ENCODE data around the gene CACNB4. TPM values are rescaled to one million over a fixed set of nuclear protein-coding genes. Genes with fewer than 3 reads are reported as not detected.
"Not testable (repeated sequence)": the region's sequence is repeated elsewhere in the genome, so short reads cannot be mapped to it uniquely, and the experiment has no call there.

Gene CACNB4
- polyA plus RNA-seq, 1 experiment = 0.12 TPM

- TF ChIP-seq, protein P1, sequence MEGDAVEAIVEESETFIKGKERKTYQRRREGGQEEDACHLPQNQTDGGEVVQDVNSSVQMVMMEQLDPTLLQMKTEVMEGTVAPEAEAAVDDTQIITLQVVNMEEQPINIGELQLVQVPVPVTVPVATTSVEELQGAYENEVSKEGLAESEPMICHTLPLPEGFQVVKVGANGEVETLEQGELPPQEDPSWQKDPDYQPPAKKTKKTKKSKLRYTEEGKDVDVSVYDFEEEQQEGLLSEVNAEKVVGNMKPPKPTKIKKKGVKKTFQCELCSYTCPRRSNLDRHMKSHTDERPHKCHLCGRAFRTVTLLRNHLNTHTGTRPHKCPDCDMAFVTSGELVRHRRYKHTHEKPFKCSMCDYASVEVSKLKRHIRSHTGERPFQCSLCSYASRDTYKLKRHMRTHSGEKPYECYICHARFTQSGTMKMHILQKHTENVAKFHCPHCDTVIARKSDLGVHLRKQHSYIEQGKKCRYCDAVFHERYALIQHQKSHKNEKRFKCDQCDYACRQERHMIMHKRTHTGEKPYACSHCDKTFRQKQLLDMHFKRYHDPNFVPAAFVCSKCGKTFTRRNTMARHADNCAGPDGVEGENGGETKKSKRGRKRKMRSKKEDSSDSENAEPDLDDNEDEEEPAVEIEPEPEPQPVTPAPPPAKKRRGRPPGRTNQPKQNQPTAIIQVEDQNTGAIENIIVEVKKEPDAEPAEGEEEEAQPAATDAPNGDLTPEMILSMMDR (IDR thresholded peaks at IDR 0.05; ENCODE audit: insufficient read depth, low read depth, low read length) = no peak
- POLR2A ChIA-PET = no interaction called here
Observed at GRCh38 chr2:151795646-151796240, 303.1 kb downstream of the CACNB4 start.

DNA sequence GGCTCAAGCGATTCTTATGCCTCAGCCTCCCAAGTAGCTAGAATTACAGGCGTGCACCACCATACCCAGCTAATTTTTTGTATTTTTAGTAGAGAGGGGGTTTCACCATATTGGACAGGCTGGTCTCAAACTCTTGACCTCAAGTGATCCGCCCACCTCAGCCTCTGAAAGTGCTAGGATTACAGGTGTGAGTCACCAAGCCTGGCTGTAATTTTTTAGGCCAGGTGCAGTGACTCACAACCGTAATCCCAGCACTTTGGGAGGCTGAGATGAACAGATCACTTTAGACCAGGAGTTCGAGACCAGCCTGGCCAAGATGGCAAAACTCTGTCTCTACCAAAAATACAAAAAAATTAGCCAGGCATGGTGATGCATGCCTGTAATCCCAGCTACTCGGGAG, 304.4 kb downstream of the CACNB4 start:
- ChIA-PET CTCF (interaction anchor here (1.0 kb wide), 1 partner anchor 8 kb away, joined by 3 read pairs; no protein-coding TSS in a partner anchor), POLR2A (interaction anchor here (0.7 kb wide), 1 partner anchor 13 kb away, joined by 21 read pairs; no protein-coding TSS in a partner anchor)
- not testable (repeated sequence) for H3K4me3 ChIP-seq (ENCODE audit: low read depth, low read length); DNase-seq (ENCODE audit: low read depth); H3K27me3 ChIP-seq (ENCODE audit: control insufficient read depth, insufficient read depth, low read length); H3K36me3 ChIP-seq (ENCODE audit: control insufficient read depth, insufficient read depth, low read length)

More at GRCh38 chr2:151795646-151796240, 303.1 kb downstream of the CACNB4 start:
- no peaks in the 10 kb centered on the region for H3K36me3 ChIP-seq (ENCODE audit: control insufficient read depth, insufficient read depth, low read length)
- CTCF ChIA-PET = no interaction called here
- DNase-seq (ENCODE audit: low read depth) = no peak
- no peak overlapping the region for H3K4me3 ChIP-seq (ENCODE audit: low read depth, low read length)
- H3K27me3 ChIP-seq (ENCODE audit: control insufficient read depth, insufficient read depth, low read length) = no peaks in the 10 kb centered on the region

DNA sequence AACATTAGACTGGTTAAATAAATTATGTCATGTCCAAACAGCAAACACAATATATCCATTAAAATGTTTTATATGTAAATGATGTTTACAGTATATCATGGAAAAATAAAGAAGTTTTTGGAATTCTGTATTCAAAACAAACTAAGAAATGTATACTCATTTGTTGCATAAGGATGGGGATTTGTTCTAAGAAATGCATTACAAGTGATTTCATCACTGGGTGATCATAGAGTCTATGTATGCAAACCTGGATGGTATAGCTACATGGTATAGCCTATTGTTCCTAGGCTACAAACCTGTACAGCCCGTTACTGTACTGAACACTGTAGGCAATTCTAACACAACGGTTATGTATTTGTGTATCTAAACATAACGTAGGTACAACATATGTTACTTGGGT, 305.7 kb downstream of the CACNB4 start:
- H3K36me3 ChIP-seq (ENCODE audit: control insufficient read depth, insufficient read depth, low read length) = peaks cover 2% of the 10 kb centered on the region; the same call in 1 of the 2 replicates
- no peak for DNase-seq (ENCODE audit: low read depth)
- CTCF ChIA-PET = no interaction called here
- POLR2A ChIA-PET = no interaction called here
- no peak overlapping the region for H3K4me3 ChIP-seq (ENCODE audit: low read depth, low read length)
- TF ChIP-seq, protein P1 (IDR thresholded peaks at IDR 0.05; ENCODE audit: insufficient read depth, low read depth, low read length) = no peak
- no peaks in the 10 kb centered on the region for H3K27me3 ChIP-seq (ENCODE audit: control insufficient read depth, insufficient read depth, low read length)

DNA sequence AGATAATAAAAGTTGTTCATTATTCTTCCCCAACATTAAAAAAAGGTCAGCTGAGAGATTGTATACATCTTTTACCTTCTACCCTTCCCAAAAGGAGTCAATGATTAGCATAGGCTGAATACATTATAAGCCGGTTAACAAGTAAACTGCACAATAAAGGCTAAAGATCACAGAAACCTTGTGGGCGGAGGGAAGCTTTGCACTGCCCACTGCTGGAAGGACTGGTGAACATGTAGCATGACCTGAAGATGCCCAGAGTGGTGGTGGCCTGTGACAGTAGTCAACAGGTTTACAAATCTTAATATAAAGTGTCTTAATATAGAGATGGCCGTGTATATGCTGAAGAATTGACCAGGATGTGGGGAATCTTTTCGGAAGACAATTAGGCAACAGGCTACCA, 306.3 kb downstream of the CACNB4 start:
- TF ChIP-seq, protein P1 (IDR thresholded peaks at IDR 0.05; ENCODE audit: insufficient read depth, low read depth, low read length) = no peak
- ChIA-PET CTCF (interaction anchor here (1.4 kb wide), 1 partner anchor 9 kb away, joined by 3 read pairs; no protein-coding TSS in a partner anchor), POLR2A (no interaction called here)
- DNase-seq (ENCODE audit: low read depth) = no peak
- Histone ChIP-seq H3K4me3 (ENCODE audit: low read depth, low read length) (no peak overlapping the region), H3K27me3 (ENCODE audit: control insufficient read depth, insufficient read depth, low read length) (no peaks in the 10 kb centered on the region), H3K36me3 (ENCODE audit: control insufficient read depth, insufficient read depth, low read length) (peaks cover 2% of the 10 kb centered on the region; the same call in 1 of the 2 replicates)

- no peak for DNase-seq (ENCODE audit: low read depth)
- H3K36me3 ChIP-seq (ENCODE audit: control insufficient read depth, insufficient read depth, low read length) = peaks cover 2% of the 10 kb centered on the region; the same call in 1 of the 2 replicates
- POLR2A ChIA-PET = interaction anchor here (0.5 kb wide), 1 partner anchor 28 kb away, joined by 3 read pairs; no protein-coding TSS in a partner anchor
- H3K27me3 ChIP-seq (ENCODE audit: control insufficient read depth, insufficient read depth, low read length) = no peaks in the 10 kb centered on the region
- no peak overlapping the region for H3K4me3 ChIP-seq (ENCODE audit: low read depth, low read length)
- CTCF ChIA-PET = interaction anchor here (1.4 kb wide), 1 partner anchor 8 kb away, joined by 3 read pairs; no protein-coding TSS in a partner anchor
- TF ChIP-seq, protein P1 (IDR thresholded peaks at IDR 0.05; ENCODE audit: insufficient read depth, low read depth, low read length) = no peak
Observed at GRCh38 chr2:151791545-151791944, 307.3 kb downstream of the CACNB4 start.

Measured in BJ (cell line).